ENCODE measurements around the gene SMARCAL1. TPM values are rescaled to one million over a fixed set of nuclear protein-coding genes. Genes with fewer than 3 reads are reported as not detected.

Gene SMARCAL1
- total RNA-seq, 4 donors from 2014 or later = 6.3 to 15.8 (median 11.6) TPM

DNA sequence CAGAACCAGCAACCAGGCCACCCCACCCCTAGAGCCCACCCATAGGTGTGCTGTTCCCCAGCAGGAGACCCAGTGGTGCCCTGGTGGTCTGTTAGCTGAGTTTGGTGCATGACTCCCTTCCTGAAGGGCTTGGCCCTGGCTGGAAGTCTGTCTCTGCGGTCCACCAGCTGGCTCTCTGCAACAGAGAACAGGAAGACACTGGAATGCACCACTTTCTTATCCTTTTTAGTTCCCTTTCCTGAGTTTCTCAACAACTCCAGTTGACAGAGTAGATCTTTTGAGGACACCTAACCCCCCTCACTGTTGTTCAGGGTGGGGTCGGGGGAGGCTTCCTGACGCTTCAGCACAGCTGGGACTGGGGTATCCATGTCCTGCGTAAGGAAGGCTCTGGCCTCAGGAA, 74.4 kb downstream of the SMARCAL1 start:
- TF ChIP-seq, protein P1, sequence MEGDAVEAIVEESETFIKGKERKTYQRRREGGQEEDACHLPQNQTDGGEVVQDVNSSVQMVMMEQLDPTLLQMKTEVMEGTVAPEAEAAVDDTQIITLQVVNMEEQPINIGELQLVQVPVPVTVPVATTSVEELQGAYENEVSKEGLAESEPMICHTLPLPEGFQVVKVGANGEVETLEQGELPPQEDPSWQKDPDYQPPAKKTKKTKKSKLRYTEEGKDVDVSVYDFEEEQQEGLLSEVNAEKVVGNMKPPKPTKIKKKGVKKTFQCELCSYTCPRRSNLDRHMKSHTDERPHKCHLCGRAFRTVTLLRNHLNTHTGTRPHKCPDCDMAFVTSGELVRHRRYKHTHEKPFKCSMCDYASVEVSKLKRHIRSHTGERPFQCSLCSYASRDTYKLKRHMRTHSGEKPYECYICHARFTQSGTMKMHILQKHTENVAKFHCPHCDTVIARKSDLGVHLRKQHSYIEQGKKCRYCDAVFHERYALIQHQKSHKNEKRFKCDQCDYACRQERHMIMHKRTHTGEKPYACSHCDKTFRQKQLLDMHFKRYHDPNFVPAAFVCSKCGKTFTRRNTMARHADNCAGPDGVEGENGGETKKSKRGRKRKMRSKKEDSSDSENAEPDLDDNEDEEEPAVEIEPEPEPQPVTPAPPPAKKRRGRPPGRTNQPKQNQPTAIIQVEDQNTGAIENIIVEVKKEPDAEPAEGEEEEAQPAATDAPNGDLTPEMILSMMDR (IDR thresholded peaks at IDR 0.05) = no peak
- TF ChIP-seq POLR2A (IDR thresholded peaks at IDR 0.05; ENCODE audit: low read depth) = no peak
- no peak for TF ChIP-seq POLR2AphosphoS5 (IDR thresholded peaks at IDR 0.05)
- TF ChIP-seq EP300 (IDR thresholded peaks at IDR 0.05) = no peak
- no peak overlapping the region for H3K4me3 ChIP-seq
- 44% methylated on average over 4 of the region's 4 CpGs for WGBS
- H3K4me1 ChIP-seq = no peaks in the 10 kb centered on the region
- no peak for DNase-seq (ENCODE audit: extremely low spot score)
- H3K27ac ChIP-seq (replicated peaks in 1 of 4) = no peak overlapping the region
- intact Hi-C loops (cut with DNase I) = no loop called here
- H3K27me3 ChIP-seq = no peaks in the 10 kb centered on the region
- H3K9me3 ChIP-seq = no peaks in the 10 kb centered on the region
- peaks cover 0 to 19% (median 12%) of the 10 kb centered on the region in 4 donors for H3K36me3 ChIP-seq

DNA sequence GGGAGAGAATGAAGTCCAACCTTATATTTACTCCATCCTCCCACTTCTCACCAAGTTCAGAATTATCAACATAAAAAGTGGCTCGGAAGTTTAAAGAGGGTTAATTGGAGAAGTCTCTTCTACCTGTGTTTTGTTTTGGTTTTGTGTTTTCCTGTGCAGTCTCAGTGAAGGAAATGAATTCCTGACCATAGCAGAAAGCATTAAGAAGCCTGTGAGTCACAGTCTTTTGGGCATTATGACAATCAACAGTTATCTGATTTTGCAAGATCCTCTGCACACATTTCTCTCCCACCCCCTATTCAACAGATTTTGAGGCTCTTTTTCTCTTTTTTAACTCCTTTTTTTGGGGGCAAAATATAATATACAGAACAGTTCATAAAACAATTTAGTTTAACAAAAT, 77.8 kb downstream of the SMARCAL1 start:
- H3K9me3 ChIP-seq = no peaks in the 10 kb centered on the region
- TF ChIP-seq POLR2A (IDR thresholded peaks at IDR 0.05; ENCODE audit: low read depth) = no peak
- no peak for TF ChIP-seq POLR2AphosphoS5 (IDR thresholded peaks at IDR 0.05)
- no peak for TF ChIP-seq EP300 (IDR thresholded peaks at IDR 0.05)
- TF ChIP-seq, protein P1 (IDR thresholded peaks at IDR 0.05) = no peak
- no peaks in the 10 kb centered on the region for H3K27me3 ChIP-seq
- intact Hi-C loops (cut with DNase I) = no loop called here
- no peak for DNase-seq (ENCODE audit: extremely low spot score)
- no peaks in the 10 kb centered on the region for H3K4me1 ChIP-seq
- no peak overlapping the region for H3K27ac ChIP-seq (replicated peaks in 1 of 4)
- 83% methylated on average over 1 of the region's 1 CpG for WGBS
- H3K4me3 ChIP-seq = no peak overlapping the region
- H3K36me3 ChIP-seq = no peaks in the 10 kb centered on the region

DNA sequence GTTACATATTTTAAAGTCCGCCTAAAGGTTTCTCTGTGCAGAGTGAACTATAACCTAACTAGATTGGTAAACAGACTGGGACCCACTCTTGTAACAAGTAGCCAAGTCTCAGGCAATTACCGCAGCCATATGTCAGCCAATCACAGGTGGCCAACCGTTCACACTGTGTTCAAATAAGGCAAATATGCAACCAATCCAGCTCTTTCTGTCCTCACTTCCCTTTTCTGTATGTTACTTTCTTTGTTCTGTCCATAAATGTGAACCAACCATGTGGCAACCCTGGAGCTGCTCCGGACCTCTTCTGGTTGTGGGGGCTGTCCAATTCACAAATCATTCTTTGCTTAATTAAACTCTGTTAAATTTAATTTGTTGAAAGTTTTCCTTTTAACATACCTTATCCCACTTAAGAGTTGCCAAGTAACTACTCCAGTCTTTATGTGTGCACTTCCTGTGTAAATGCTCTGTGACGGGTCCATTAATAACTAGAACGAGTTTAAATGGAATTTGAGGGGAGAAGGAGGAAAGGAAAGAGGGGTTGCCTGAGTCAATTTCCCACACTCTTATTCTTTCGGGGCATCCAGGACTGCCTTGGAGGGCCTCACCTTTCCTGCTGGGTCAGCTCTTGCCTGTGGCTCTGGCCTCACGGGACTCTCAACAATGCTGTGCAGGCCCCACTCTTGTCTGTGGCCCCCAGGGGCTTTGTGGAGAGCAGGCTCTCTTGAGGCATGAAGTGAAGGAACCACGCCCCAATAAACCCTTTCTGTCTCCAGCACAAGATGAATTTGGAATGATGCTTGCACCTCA, 79.7 kb downstream of the SMARCAL1 start:
- Histone ChIP-seq H3K36me3 (no peaks in the 10 kb centered on the region), H3K27ac (replicated peaks in 1 of 4) (no peak overlapping the region), H3K27me3 (no peaks in the 10 kb centered on the region), H3K9me3 (no peaks in the 10 kb centered on the region), H3K4me3 (no peak overlapping the region), H3K4me1 (no peaks in the 10 kb centered on the region)
- TF ChIP-seq POLR2AphosphoS5 (IDR thresholded peaks at IDR 0.05) (no peak), EP300 (IDR thresholded peaks at IDR 0.05) (no peak), POLR2A (IDR thresholded peaks at IDR 0.05; ENCODE audit: low read depth) (no peak)
- TF ChIP-seq, protein P1 (IDR thresholded peaks at IDR 0.05) = no peak
- intact Hi-C loops (cut with DNase I) = no loop called here
- 73% methylated on average over 9 of the region's 9 CpGs for WGBS
- DNase-seq (ENCODE audit: extremely low spot score) = no peak

DNA sequence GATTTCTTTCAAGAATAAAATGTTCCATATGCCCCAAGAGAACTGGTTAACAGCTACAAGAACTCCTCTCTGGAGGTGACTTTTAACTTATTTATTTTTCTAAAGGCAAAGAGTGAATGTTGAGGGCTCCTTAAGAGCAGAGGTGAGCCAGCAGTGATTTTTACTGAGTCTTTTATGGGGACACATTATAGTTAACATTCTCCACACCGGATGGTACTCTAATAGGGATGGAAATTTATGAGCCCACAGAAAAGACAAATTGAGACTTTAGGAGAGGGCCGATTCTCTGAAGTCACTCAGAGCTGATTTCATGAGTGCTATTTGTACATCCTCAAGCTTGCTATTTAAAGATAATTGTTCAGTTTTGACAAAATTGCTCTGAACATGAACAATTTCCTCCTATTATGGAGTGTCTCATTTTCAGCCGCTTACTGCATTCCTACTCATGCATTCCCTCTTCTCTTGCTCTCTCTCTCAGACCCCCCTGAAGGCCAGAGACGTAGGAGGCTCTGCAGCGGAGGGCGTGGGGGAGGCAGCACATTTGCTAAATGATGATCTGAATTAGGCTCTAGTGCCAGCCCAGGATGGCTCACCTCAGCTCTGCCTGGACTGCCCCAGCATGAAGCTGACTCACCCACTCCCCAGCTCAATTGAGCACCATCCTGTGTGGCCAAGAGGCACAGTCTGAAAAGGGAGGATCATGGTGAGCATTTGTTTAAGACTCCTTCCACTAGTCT, 80.5 kb downstream of the SMARCAL1 start:
- DNase-seq (ENCODE audit: extremely low spot score) = no peak
- TF ChIP-seq, protein P1 (IDR thresholded peaks at IDR 0.05) = no peak
- TF ChIP-seq POLR2AphosphoS5 (IDR thresholded peaks at IDR 0.05) (no peak), POLR2A (IDR thresholded peaks at IDR 0.05; ENCODE audit: low read depth) (no peak), EP300 (IDR thresholded peaks at IDR 0.05) (no peak)
- H3K27ac ChIP-seq (replicated peaks in 1 of 4) = no peak overlapping the region
- H3K9me3 ChIP-seq = no peaks in the 10 kb centered on the region
- H3K4me1 ChIP-seq = peaks cover 0 to 6% (median 6%) of the 10 kb centered on the region in 4 donors
- WGBS = 46% methylated on average over 6 of the region's 6 CpGs
- intact Hi-C loops (cut with DNase I) = no loop called here
- no peak overlapping the region for H3K4me3 ChIP-seq
- H3K36me3 ChIP-seq = no peaks in the 10 kb centered on the region
- no peaks in the 10 kb centered on the region for H3K27me3 ChIP-seq

Measured in esophagus muscularis mucosa (tissue), 4 donors.